Anterior cingulate cortex (tissue), 58 donors: Measurements from ENCODE around the gene GLI3.

ENCODE experiments used
- DNase-seq, 58 donors: peaks; one replicate each; lab custom pipeline; 2025; lab: John Stamatoyannopoulos, UW

The GLI3 gene

DNA sequence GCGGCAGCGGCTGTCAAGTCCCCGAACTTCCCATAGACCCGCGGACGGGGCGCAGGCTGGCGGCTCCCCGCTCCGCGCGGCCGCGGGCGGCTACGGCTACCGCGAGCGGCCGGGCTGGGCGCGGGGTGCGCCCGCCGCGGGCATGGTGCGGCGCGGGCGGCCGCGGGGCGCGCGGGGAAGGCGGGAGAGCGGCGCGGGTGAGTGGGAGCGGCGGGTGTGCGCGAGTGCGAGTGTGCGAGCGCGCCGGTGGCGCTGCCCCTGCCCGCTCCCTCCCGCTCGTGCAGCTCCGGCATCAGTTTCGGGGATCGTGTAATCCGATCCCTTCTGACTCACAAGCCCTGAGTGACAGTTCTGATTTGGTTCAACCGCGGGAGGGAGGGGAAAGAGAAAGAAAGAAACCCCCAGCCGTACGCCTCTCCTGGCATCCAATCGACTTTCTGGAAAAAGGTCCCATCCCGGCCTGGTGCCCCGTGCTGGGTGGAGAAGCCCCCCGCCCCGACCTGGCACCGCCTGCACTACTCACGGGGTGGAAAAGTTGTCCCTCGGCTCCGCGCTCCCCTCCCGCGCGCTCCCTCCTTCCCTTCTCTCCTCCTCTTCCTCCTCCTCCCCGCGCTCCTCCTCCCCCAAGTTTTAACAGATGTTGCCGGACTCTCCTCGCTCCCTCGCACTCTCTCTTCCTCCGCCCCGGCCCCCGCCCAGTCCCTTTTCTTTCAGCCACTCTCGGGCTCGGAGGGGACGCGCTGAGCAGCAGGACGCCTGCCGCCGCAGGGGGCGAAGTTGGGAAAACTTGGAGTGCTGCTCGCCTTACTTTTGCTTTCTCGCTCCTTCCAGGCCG lies at the start of gene GLI3:
Gene GLI3, minus strand, starts transcription at position 234 of the 835 bp plus-strand sequence. CDS start 13,956 bp downstream, outside the sequence.
- DNase-seq, result peak in 48 of 58 donors; percentile 31 to 82 (median 52)

DNA sequence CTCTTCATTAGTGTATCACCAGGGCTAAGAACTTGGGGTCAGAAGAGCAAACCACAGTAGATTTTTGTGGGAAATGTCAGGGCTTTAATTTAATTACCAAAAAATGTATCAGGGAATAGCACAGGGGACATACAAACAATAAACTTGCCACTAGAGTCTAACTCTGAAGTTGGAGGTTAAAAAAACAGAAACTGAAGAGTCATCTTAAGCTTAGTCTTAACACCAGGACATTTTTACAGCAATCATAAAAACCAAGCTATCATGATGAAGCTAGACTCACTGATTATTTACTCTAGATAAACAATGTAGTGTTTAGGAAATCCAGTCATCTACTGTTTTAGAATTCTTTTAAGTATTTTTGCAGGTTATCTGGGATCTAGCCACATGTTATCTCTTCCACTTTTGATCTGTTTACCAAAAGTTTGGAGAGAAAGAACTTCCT lies 48.4 kb upstream of the GLI3 start:
- DNase-seq, result no peak

DNA sequence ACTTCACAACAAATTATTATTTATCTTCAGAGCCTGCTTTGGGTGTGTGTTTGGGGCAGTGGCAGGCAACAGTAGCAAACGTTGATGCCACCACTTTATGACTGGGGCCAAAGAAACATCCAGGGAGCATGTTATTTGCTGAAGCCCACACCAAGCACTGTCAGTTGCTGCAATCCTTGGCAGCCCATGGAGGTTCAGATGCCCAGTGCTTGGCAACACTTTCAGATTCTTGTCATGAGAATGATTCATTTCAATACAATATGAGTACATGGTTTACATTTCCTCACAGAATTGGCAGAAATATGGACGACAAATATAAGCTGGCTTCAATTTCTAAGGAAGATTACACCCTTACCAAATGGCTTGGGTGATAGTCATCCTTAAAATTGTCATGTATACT lies 46.5 kb upstream of the GLI3 start:
- DNase-seq, result peak in 12 of 58 donors; percentile 3 to 39 (median 15)

DNA sequence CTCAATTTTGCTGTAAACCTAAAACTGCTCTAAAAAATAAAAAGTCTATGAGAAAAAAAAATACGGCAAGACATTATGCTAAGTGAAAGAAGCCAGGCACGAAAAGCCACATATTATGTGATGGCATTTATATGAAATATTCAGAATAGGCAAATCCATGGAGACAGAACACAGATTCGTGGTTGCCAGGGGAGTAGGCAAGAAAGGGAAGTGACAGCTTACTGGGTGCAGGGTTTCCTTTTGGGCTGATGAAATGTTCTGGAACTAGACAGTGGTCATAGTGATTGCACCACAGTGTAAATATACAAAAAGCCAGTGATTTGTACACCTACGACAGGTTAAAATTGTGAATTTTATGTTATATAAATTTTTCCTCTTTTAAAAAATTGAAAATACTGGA lies 41.3 kb upstream of the GLI3 start:
- DNase-seq, result no peak

DNA sequence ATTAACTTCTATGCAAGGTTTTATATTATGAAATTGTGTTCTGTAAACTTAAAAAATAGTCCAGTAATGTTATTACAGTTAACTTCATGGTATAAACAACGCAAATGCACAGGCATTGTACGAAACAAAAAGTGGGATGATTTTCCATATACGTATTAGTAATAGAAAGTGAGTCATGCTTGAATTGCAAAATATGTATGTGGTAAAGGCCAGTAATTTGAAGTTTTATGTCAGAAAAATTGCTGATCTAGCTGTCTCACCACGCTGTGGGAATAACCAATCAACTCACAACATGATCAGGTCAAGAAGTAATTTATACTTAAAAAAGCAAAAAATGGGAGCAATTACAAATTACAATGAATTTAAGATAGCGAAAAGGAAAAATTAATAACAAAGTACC lies 37.0 kb upstream of the GLI3 start:
- no peak for DNase-seq

DNA sequence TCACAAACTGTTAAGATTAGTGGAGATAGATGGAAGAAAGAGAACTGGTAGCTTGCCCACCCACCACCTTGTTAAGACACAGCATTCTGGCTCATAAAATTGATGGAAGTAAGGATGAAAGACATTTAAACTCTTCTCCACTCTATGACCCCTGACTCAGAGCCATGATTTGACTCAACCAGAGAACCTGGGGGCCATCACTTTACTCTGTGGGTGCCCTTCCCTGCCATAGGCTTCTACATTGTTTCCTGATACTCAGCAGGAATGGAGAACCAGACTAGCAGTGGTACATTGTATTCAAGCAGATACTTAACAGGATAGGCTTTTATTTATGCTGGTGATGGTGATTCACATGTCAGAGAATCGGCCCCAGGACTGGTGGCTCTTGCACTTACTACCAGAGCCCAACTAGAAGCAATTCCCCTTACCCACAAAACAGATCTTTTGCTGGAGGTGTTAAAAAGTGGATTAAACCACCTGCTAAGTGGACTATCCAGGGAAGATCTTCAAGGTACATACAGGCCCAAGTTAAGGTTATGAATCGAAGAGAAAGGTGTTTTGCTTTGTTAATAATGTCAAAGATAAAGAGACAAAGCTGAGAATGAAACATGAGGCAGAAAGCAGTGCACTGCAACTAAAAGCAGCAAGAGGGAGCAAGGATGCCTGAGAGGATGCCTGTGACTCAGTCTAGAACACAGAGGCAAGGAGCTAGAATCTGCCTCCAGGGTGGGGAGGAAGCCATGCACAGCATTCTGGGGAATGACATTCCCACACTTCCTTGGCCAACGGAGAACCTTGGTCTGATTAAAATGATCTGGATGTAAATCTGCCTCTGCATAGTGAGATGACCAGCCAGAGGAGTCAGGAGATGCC lies 36.0 kb upstream of the GLI3 start:
- no peak for DNase-seq

DNA sequence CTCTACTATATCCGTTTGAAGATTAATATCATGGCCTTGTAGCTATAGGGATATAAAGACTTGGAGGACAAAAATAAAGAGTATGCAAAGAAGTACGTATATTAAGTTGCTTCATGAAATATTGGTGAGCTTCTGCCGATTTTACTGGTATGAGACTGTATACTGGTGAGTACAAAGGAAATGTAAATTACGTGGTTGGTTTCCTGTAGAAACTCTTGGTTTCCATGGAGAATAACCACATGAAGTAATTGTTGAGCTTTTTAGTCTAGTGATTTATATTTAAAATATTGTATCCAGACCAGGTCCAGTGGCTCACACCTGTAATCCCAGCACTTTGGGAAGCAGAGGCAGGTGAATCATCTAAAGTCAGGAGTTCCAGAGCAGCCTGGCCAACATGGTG lies 32.2 kb upstream of the GLI3 start:
- DNase-seq, result no peak

DNA sequence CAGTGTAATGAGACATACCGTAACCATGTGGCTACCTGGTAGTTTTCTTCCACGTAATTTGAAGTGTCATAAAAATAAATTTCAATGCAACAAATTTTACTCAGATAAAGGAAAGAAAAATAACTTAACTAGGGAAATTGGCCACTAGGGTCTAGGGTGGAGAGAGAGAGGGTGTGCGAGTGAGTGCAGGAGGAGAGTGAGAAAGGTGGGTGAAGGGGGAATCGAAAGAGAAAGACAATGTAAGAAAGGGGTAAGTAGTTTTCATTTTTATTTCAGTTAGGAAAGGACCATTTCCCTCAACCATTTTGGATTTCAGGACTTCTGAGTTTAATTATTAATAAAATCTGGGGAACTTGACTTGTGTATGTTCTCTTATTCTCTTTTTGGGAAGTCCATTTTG lies 27.7 kb upstream of the GLI3 start:
- no peak for DNase-seq

DNA sequence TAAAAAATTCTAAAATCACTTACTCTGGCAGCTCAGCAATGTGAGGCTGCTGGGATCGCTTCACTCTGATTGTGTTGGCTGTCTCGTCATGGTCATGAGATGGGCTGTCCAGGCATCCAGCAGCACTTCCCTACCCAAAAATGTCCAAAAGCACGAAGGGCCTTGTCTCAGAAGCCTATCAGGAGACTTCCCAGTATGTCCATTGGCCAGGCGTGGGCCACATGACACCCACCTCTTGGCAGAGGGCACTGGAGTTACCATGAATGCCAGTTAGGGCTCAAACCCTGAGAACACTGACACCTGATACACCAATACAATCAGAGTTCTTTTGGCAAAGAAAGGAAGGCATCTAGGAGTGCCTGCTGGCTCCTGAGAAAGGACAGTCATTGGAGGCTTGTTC lies 27.0 kb upstream of the GLI3 start:
- peak in 19 of 58 donors; percentile 4 to 50 (median 22) for DNase-seq

DNA sequence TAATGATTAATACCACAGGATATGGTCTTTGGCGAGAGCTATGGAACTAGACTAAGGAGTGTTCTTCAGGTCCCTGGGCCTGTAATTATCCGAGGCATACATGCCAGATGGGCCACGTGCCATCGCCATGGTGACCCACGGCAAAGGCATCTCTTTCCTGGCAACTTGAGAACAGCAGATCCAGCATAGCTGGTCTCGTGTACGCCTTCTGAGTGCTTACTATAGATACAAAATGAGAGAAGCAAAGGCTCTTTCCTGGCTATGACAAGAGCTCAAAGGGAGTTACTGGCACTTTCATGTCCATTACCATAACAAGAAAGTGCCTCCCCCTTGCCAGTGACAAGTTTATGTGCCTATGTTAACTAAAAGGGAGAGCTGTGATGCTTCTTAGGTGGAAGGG lies 26.0 kb upstream of the GLI3 start:
- peak in 21 of 58 donors; percentile 6 to 66 (median 24) for DNase-seq

DNA sequence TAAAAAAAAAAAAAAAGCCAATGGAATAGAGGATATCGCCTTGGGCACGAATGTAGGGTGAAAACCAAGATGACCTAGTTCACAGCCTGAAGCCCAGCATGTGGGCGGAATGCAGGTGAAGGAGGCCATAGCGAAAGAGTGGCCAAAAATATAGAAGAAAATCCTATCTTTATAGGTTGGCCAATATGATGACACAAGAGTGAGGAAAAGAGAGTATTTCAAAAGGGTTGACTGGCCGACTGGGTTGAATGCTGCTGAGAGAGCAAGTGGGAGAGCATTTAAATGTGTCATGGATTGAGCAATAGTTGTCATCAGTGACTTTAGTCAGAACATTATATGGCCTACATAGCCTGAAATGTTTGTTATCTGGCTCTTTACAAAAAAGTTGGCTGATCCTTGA lies 17.2 kb upstream of the GLI3 start:
- no peak for DNase-seq

DNA sequence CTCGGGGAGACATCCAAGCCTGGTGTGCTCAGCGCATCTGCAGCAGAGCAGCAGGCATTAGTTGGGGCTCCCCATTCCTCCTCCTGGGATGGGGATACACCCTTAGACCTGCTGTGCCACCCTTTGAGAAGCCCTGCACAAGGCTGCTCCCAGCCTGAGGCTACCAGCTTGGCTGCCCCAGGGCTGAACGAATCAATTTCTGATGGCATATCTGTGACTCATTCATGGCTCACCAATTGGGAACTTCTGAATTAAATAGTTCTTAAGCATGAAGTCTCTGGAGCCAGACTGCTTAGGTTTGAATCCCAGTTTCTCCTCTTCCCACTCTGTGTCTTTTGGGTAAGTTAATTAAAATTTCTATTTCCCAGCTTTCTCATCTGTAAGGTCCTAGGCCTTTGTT lies 16.3 kb upstream of the GLI3 start:
- no peak for DNase-seq

DNA sequence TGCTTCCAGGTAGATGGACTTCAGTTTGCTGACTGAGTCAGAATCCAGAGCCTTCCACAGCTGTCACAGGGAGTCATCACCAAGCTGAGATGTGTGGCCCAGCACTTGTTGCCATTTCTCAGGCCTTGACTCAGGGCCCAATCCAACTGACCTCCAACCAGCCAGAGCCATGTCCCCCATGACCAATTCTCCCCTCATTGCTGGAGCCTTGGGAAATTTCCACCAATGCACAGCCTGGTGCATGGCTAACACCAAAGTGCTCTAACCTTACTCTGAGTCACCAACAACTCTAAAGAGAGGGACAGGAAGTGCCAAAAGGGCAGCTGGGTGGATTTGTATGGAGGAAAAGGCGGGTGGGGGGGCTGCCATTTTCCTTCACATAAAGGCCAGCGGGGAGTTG lies 13.4 kb upstream of the GLI3 start:
- DNase-seq, result no peak

DNA sequence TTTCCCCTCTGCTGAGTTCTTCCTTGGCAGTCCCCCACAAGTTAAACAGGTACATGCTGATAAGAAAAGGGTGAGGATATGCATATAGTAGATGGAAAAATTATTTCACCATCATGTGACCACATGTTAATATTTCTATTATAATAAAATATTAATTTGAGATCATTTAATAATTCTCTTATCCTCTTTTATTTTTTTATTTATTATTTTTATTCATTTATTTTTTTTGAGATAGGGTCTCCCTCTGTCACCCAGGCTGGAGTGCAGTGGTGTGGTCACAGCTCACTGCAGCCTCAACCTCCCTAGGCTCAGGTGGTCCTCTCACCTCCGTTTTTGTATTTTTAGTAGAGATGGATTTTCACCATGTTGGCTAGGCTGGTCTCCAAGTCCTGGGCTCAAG lies 11.6 kb upstream of the GLI3 start:
- DNase-seq, result no peak

DNA sequence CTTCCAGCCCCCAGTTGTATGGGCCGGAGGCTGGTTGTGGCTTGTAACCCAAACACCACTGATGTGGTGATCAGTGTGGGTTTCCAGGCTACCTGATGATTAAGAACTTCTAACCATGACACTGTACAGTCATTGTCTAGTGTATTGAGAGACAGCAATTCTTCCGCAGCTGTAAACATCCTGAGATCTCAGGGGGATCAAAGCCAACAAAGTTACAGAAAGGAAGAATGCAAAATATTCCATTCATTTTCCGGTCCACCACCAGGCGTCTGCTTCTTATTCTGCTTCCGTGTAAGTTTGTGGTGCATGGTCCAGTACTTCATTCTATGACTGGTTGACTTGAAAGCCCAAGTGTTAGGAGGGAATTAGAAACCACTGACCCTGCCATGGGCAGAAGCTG lies 10.3 kb upstream of the GLI3 start:
- no peak for DNase-seq

DNA sequence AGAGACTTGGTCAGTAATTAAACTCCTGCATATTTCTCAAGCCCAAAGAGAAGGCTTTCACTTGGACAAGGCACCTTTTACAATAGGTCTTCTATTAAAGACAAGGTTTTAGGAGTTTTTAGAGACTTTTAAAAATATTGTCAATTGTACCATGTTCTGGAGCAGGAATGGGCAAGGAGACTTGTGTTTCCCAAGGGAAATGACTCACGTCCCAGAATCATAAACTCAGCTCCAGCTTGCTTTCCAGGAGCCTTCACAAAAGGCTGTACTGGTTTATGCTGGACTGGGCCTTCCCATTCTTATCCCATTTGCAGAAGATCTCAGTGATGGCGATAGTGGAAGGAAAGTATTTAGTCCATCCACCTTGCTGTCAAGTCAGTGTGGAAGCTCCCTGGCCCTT lies 7.8 kb upstream of the GLI3 start:
- DNase-seq, result no peak

DNA sequence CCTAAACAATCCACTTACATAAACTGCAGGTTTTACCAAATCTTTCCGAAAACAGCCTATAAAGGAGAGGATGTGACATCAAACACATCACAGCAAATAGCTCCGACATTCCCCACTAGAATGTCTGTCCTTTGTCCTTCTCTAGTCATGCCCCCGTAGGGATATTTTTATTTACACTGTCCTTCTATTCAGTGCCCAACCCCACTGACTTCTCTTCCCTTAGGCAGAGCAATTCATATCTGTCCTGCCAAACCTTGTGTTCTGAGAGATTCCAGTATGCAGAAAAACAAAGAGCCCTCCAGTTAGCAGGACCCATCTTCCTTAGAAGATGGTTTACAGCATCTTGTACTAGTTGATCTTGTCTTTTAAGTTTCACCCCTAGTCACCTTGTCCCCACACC lies 5.4 kb upstream of the GLI3 start:
- no peak for DNase-seq

DNA sequence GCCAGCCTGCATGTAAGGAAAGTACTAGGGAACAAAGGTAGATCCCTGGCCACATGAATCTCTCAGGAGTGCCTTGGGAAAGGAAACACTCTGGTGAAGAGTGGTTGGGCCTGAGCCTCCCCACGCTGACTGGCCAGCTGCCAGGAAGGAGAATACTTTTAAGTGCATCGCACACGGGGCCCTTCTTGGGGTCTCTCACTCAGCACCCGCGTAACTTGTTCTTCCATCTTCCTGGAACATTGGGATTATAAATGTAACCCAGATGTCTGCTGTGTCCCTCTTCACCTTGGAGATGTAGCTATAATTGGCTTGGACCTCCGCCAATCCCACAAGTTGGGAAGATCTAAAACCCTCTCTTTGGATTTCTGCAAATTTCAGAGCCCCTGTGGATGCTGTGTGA lies 4.4 kb upstream of the GLI3 start:
- no peak for DNase-seq

DNA sequence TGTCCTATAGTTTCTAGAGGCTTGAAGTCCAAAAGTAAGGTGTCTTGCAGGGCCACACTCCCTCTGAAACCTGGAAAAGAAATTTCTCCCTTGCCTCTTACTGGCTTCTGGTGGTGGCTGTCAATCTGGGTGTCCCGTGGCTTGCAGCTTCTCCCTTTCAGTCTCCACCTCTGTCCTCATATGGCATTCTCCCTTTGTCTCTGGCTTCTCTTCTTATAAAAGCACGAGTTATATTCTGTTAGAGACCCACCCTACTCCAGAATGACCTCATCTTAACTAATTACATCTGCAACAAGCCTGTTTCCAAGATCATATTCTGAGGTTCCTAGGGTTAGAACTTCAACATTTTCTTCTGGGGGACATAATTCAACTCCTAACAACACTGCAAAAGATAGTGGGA lies 3.4 kb upstream of the GLI3 start:
- no peak for DNase-seq

DNA sequence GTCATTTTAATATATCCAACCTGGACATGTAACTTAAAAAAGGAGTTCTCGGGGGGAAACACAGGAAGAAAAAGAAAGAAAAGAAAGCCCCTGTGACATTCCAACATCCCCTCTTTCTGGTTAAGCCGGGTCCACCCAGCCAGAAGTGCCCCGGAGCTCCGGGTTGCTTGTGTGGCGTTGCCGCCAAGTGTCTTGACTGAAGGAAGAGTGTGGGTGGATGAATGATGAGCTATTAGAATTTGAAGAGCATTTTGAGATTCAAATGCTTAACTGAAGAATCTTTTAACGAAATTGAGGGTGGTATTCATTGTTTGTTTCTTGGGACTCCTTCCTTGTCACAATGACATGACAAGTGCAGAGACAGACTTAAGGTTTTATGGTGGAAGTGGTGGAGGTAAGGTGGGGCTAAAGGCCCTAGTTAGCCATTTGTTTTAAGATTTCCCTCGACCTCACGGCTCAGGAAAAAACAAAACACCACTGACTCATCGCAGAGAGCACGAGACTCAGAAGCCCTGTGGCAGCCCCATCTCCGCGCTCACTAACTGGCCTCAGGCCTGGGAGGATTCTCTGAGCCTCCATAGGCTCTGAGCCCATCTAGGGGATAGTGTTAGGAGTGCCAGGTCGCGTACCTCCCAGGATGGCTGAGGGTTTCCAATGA lies 1.8 kb upstream of the GLI3 start:
- DNase-seq, result peak in 1 of 58 donors; percentile 3
